Kidney glomerular epithelial cell (primary cell): ENCODE measurements around the gene TMEM61.

Experiments
- DNase-seq: peaks from one replicate; lab custom pipeline; 2025; lab: John Stamatoyannopoulos, UW

Gene TMEM61

DNA sequence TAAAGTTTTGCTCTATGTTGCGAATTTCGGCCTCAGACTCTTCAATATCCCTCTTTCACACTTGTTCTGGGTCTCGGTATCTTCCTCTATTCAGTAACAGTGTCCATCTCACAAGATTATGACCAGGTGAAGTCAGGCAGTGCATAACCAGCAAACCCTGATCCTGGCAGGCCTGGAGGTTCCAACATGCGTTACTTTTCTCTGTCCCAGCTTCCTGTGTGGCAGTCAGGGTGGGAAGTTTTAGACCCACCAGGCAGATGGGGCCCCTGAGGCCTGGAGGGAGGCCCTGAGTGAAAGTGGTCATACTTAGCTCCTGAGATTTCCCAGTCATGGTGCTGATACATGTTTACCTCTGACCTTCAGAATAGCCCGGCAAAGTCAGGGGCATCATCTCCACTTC is 5.1 kb downstream of the TMEM61 start:
- no peak for DNase-seq

DNA sequence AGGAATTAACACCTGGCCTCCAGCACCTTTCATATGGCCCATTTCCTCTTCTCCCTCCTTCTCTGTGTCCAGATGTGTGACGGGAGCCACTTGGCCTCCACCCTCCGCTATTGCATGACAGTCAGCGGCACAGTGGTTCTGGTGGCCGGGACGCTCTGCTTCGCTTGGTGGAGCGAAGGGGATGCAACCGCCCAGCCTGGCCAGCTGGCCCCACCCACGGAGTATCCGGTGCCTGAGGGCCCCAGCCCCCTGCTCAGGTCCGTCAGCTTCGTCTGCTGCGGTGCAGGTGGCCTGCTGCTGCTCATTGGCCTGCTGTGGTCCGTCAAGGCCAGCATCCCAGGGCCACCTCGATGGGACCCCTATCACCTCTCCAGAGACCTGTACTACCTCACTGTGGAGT is 5.6 kb downstream of the TMEM61 start:
- DNase-seq = no peak

DNA sequence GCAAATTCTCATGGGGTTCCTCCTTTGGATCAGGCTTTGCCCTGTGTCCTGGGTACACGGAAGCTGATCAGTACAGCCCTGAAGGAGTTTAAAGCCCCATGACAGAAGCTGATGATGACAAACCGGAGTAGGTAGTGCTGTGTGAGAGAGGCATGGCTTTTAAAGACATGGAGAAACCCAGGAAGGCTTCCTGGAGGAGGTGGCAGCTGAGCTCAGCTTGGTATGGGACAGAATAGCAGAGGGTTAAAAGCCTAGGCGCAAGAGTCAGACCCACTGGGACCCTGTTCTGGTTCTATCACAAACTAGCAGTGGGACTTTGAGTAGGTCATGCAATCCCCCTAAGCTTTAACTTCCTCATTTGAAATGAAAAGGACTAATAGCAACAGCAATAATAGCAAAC is 6.1 kb downstream of the TMEM61 start:
- DNase-seq = no peak

DNA sequence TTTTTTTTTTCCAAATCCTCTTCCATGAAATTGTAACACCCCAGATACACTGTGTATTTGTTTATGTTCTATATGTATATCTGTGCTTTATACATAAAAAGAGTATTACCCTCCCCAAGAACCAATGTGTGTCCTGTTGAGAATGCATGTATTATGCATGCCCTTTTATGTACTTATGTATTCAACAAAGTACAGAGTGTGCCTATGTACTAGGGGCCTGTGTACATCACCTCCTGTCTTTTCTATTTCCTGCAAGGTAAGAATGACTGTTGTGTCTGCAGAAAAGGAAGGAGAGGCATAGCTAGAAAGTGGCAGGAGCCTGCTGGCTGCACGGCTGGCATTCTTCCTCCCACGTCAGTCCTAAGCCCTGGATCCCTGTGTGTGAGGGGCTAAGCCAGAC is 7.0 kb downstream of the TMEM61 start:
- DNase-seq = no peak

- DNase-seq = peak; percentile 69
Measured at GRCh38 chr1:54987919-54988705, 7.7 kb downstream of the TMEM61 start.

GRCh38 chr1:54988975-54989374 is 8.5 kb downstream of the TMEM61 start:
- DNase-seq = no peak

- DNase-seq = no peak
Measured at GRCh38 chr1:54989473-54989872, 9.0 kb downstream of the TMEM61 start.

- no peak for DNase-seq
Measured at GRCh38 chr1:54989968-54990810, 9.8 kb downstream of the TMEM61 start.

DNA sequence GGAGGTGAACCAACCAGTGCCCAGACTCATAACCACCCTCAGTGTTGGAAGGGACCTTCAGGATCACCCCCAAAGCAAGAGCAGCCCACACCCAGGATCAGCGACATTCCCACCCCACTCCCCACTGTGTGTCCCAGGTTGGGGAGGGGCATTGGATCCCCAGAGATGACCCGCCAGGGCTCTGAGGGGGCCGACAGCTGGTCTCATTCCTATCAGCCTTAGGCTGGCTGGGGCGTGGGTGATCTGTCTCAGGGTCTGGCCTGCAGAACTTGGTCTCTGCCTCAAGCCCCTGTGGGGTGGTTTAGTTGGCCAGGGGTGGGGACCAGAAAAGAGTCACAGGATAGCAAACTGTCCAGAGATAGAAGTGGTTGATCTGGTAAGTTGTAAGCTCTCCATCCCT is 10.5 kb downstream of the TMEM61 start:
- DNase-seq = no peak

DNA sequence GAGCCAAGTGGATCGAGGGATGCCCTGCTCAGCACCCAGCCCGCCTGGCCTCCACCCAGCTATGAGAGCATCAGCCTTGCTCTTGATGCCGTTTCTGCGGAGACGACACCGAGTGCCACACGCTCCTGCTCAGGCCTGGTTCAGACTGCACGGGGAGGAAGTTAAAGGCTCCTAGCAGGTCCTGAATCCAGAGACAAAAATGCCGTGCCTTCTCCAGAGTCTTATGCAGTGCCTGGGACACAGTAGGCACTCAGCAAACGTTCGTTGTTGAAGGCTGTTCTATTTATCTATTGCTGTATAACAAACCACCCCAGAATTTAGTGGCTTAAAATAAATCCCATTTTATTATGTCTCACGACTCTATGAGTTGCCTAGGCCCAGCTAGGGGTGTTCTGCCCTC is 11.5 kb downstream of the TMEM61 start:
- no peak for DNase-seq

DNA sequence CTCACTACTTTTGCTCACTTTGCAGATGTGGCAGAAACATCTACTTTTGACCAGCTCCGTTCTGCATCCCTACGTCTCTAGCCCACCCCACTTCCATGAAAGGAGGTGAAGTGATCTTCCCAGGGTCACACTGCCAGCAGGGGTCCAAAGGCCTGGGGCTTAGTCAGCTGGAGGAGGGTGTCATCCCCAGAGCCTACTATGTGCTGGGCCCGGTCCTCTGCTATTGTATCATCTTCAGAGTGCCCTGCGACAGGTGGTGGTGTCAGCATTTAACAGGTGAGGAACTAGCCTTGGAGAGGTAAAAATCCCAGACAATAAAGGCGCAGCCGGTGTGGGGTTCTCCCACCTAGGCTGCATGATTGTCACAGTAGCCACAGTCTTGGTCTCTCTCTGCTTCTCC is 12.7 kb downstream of the TMEM61 start:
- DNase-seq = no peak

DNA sequence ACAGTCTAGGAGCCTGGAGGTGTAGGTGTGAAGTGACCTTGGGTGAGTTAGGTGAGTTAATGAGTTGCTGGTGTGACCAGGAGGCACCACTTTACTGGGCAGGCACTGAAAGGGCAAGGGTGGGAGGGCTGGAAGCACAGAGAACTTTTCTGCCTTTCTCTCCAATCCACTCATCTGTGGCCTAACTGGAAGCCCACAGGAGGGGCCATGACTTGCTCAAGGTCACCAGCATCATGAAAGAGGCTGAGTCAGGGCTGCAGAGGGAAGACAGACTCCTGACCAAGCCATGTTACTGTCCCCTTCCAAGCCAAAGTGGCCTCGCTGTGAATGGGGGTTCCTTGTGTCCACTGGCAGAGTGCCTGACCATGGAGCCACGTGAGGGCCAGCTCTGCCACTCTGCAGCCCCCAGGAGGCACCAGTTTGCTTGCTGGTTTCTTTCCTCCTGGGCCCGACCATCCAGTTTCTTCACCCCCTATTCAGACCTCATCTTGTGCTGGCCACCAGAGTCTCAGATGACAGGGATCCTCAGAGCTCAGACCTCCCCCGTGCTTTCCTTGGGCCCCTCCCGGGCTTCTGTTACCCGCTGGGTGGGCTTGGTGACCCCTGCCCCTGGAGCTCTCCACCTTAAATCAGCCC is 14.0 kb downstream of the TMEM61 start:
- no peak for DNase-seq

- DNase-seq = no peak
Measured at GRCh38 chr1:54995013-54995760, 14.8 kb downstream of the TMEM61 start.

- DNase-seq = no peak
Measured at GRCh38 chr1:54995835-54996234, 15.4 kb downstream of the TMEM61 start.

- DNase-seq = peak; percentile 30
Measured at GRCh38 chr1:54996359-54996868, 16.0 kb downstream of the TMEM61 start.

DNA sequence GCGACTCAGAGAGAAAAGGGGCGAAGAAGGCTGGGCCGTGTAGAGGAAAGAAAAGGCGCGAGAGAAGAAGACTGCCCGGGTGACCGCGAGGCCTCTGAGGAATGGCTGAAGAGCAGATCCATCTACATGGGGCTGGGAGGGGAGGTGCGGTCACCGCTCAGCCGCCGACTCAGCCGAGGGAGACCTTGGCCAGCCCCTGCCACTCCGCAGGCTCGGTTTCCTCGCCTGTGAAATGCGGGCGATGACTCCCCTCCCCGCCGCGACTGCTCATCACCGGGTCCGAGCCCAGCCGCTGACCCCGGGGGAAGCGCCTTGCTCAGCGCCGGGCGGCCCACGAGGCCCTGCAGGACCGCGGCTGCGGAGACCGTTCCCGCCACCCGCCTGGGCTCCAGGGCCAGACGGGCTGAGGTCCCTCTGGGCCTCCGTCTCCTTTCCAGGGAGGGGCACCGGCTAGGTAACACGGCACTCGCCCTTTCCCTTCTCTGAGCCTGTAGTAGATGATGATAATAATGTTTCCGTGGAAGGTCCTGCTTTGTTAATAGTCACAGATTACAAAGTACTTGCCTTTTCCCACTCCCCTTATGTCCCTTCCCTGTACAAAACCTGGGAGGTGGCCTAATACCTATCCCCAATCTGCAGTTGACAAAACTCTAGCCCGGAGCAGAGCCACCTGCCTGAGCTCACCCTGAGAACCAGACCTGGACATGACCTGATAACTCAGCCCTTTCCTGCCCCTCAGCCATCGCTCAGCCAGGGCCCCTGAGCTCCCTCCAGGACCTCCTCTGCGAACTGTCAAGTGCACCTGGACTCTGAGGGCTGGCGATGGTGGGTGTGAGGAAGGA is 16.7 kb downstream of the TMEM61 start:
- DNase-seq = no peak

DNA sequence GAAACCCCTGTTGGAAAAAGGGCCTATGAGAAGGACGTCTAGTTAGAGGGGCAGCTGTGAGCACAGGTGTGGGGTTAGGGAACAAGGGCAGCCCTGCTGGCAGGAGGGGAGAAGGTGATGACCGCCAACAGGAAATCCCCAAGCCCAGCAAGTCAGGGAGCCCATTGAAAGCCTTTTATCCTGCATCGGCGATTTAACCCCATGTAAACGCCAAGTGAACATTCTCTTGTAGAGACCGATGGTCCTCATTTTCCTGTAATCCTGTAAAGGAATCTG is 17.2 kb downstream of the TMEM61 start:
- no peak for DNase-seq

- no peak for DNase-seq
Measured at GRCh38 chr1:54998100-54998499, 17.7 kb downstream of the TMEM61 start.

- DNase-seq = no peak
Measured at GRCh38 chr1:54998677-54999076, 18.2 kb downstream of the TMEM61 start, which contains the start of gene BSND. Gene BSND (plus strand): TSS chr1:54998933. CDS start chr1:54999187, 254 bp downstream.

DNA sequence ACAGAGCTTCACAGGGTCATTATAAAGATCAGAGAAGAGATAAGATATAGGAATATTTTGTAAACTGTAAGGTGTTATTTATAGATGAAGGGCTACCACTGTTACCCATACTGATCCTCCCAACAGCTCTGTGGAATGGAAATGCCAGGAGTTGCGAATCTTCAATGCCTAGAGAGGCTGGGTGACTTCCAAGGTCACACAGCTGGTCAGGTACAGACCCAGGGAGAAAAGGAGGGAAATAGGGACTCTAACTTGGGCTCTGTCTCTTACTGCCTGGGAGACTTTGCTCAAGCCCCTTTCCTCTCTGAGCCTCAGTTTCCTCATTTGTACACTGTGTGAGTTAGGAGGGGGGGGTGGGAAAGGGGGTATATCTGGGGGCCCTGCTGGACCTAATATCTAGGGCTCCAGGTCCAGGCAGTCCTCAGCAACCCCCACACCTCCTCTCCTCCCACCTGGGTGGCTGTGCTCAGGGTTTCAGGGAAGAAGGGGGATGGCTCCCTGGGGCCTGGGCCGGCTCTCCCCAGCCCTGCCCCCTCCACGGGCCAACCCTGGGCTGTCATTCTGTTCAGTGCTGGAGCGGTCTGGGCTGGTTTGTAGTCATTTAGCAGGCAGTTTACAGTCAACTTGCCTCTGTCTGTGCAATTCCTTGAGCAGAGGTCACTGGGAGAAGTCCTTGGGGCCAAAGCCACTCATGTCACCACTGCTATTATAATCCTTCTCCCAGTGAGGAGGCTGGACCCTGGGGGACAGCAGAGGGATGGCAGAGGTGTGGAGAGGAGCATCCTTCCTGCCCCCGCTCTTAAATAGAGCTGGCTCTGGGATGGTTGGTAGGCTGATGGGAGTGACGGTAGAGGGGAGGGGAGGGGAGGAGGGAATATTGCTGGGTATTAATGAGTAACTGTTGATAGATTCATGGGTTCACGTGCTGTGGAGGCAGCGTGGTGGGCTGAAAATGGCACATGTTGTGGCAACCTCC is 20.0 kb downstream of the TMEM61 start:
- no peak for DNase-seq
